22Rv1 (cell line): Measurements from ENCODE around the gene PLK4.

Source experiments
- ZFX ChIP-seq: fragments of 450-650 bp; IDR thresholded peaks from 2 replicates; pipeline ENCODE4 v1.6.1; 2017; ENCODE audit warnings: antibody characterized with exemption, borderline replicate concordance
- TF ChIP-seq, protein P1 (sequence below): fragments of 450-650 bp; IDR thresholded peaks from 2 replicates; pipeline ENCODE4 v1.5.1; 2017; ENCODE audit warnings: mild to moderate bottlenecking

DNA sequence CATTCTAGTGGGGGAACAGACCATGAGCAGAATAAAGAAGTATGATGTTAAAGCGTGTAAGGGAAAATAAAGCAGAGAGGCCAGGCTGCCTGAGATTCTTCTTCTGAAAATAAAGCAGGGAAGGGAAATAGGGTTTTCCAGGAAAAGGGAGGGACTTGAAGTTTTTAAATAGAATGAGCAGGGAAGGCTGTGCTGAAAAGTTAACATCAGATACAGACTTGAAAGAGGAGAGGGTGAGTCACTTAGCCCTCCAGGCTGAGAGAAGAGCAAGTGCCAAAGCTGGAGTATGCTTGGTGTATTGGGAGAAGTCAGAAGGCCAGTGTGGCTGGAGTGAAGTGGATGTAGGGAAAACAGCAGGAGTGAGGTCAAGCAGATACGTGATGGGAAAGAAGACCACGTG is 10.0 kb upstream of the PLK4 start:
- TF ChIP-seq, protein P1, sequence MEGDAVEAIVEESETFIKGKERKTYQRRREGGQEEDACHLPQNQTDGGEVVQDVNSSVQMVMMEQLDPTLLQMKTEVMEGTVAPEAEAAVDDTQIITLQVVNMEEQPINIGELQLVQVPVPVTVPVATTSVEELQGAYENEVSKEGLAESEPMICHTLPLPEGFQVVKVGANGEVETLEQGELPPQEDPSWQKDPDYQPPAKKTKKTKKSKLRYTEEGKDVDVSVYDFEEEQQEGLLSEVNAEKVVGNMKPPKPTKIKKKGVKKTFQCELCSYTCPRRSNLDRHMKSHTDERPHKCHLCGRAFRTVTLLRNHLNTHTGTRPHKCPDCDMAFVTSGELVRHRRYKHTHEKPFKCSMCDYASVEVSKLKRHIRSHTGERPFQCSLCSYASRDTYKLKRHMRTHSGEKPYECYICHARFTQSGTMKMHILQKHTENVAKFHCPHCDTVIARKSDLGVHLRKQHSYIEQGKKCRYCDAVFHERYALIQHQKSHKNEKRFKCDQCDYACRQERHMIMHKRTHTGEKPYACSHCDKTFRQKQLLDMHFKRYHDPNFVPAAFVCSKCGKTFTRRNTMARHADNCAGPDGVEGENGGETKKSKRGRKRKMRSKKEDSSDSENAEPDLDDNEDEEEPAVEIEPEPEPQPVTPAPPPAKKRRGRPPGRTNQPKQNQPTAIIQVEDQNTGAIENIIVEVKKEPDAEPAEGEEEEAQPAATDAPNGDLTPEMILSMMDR, result no peak
- no peak for TF ChIP-seq ZFX
